Keratinocyte (primary cell): ENCODE measurements around the gene NSMCE3. TPM values are rescaled to one million over a fixed set of nuclear protein-coding genes. Genes with fewer than 3 reads are reported as not detected.

Experiments used
- DNase-seq: peaks from one replicate; pipeline ENCODE4 v3.0.0-alpha.2; 2011; ENCODE audit warnings: low read depth, missing footprints, low spot score
- FAIRE-seq: peaks from 2 replicates; lab custom pipeline; 2011; peaks lifted over from hg19 to GRCh38; lab: Jason Lieb, UNC
- H2AFZ ChIP-seq: 2 replicates; pipeline ENCODE4 v1.6.0; 2012; ENCODE audit warnings: low read length, control low read depth, inconsistent platforms; ENCODE audit not compliant: control insufficient read depth
- H3K27ac ChIP-seq: 2 replicates; pipeline ENCODE4 v1.5.1; 2011; ENCODE audit warnings: low read length; ENCODE audit not compliant: control insufficient read depth, insufficient read depth
- H3K27me3 ChIP-seq: 3 replicates; pipeline ENCODE4 v1.6.0; 2011; ENCODE audit warnings: low read length; ENCODE audit not compliant: control insufficient read depth, insufficient read depth; ENCODE audit errors: extremely low read depth
- H3K36me3 ChIP-seq, 2 experiments: 2 replicates in 1 of 2; 3 replicates in 1 of 2; pipeline ENCODE4 v1.5.1; 2011; ENCODE audit warnings: low read length in 2 of 2, mild to moderate bottlenecking in 1 of 2; ENCODE audit not compliant: control insufficient read depth in 2 of 2, insufficient read depth in 2 of 2; ENCODE audit errors: extremely low read depth in 1 of 2
- H3K4me1 ChIP-seq: 3 replicates; pipeline ENCODE4 v1.5.1; 2011; ENCODE audit warnings: low read length; ENCODE audit not compliant: control insufficient read depth, insufficient read depth; ENCODE audit errors: extremely low read depth
- H3K4me2 ChIP-seq: 3 replicates; pipeline ENCODE4 v1.6.0; 2011; ENCODE audit warnings: low read depth, low read length; ENCODE audit not compliant: control insufficient read depth, insufficient read depth; ENCODE audit errors: extremely low read depth
- H3K4me3 ChIP-seq, 3 experiments: fragments of 200-600 bp in 1 of 3; sonication (generic) in 1 of 3; 2 replicates in 2 of 3; 3 replicates in 1 of 3; pipeline ENCODE4 v1.5.1; 2011 to 2016; ENCODE audit warnings: low read length in 3 of 3, mild to moderate bottlenecking in 3 of 3, control low read depth in 2 of 3, inconsistent platforms in 1 of 3, low read depth in 1 of 3, mixed read lengths in 1 of 3, mixed run types in 1 of 3, moderate library complexity in 1 of 3; ENCODE audit not compliant: control insufficient read depth in 2 of 3, insufficient read depth in 2 of 3; ENCODE audit errors: extremely low read depth in 1 of 3
- H3K79me2 ChIP-seq: 2 replicates; pipeline ENCODE4 v1.6.0; 2012; ENCODE audit warnings: low read length; ENCODE audit not compliant: control insufficient read depth, insufficient read depth
- H3K9ac ChIP-seq: 3 replicates; pipeline ENCODE4 v1.6.0; 2011; ENCODE audit warnings: low read length; ENCODE audit not compliant: control insufficient read depth, insufficient read depth; ENCODE audit errors: extremely low read depth
- H3K9me1 ChIP-seq: 3 replicates; pipeline ENCODE4 v1.6.0; 2011; ENCODE audit warnings: low read length; ENCODE audit not compliant: control insufficient read depth, insufficient read depth; ENCODE audit errors: extremely low read depth
- H3K9me3 ChIP-seq: 2 replicates; pipeline ENCODE4 v1.5.1; 2012; ENCODE audit warnings: low read depth, low read length; ENCODE audit not compliant: control insufficient read depth
- H4K20me1 ChIP-seq: 3 replicates; pipeline ENCODE4 v1.6.0; 2011; ENCODE audit warnings: low read length; ENCODE audit not compliant: control insufficient read depth, insufficient read depth; ENCODE audit errors: extremely low read depth
- CTCF ChIP-seq, 3 experiments: IDR thresholded peaks in 1 of 3; conservative IDR thresholded peaks in 1 of 3; optimal IDR thresholded peaks in 1 of 3; 2 replicates in 2 of 3; 3 replicates in 1 of 3; pipeline versions ENCODE3 to v1.5.1; 2011; ENCODE audit warnings: low read length in 3 of 3, mild to moderate bottlenecking in 3 of 3, moderate library complexity in 2 of 3, control low read depth in 1 of 3, inconsistent platforms in 1 of 3; ENCODE audit not compliant: insufficient read depth in 2 of 3; ENCODE audit errors: extremely low read depth in 1 of 3
- EZH2 ChIP-seq: IDR thresholded peaks from one replicate; pipeline ENCODE4 v1.6.1; 2012; ENCODE audit warnings: inconsistent platforms, mild to moderate bottlenecking, low read length, moderate library complexity
- dilution Hi-C: fragments of 300-500 bp; cut with MboI; formaldehyde crosslinking; loops from one replicate; pipeline ENCODE4 v1.7.0; 2020; ENCODE audit warnings: low sequenced_read_pairs; ENCODE audit not compliant: extremely low pct_ligation_motif_present
- polyA plus RNA-seq, 5 experiments: library from polyadenylated mRNA; depleted of rRNA in 3 of 5; stranded (reverse) in 3 of 5; stranded (forward) in 1 of 5; unstranded in 1 of 5; fragments of >200 nt; gene quantifications; 1 replicate in 1 of 5; 2 replicates in 3 of 5; 3 replicates in 1 of 5; pipeline versions ENCODE4 v1.2.1 to v1.2.3, GENCODE V29; 2011 to 2012; ENCODE audit warnings: missing spikeins in 2 of 5, low read depth in 1 of 5, low replicate concordance in 1 of 5

NSMCE3 gene
- polyA plus RNA-seq, 1 donor (not counting 4 experiments of a cell fraction or from before 2014, with no cell fraction given) = 8.4 TPM

- no peak overlapping the region for H3K4me3 ChIP-seq
- no peaks in the 10 kb centered on the region for H3K27me3 ChIP-seq
- TF ChIP-seq EZH2 (no peak), CTCF (optimal IDR thresholded peaks at IDR 0.05 in 1 of 3, IDR thresholded peaks at IDR 0.05 in 1 of 3, conservative IDR thresholded peaks at IDR 0.05 in 1 of 3; ENCODE audit: extremely low read depth in 1 of 3, insufficient read depth in 2 of 3, low read length in 3 of 3) (no peak)
- no peaks in the 10 kb centered on the region for H3K79me2 ChIP-seq
- FAIRE-seq (no peak), DNase-seq (no peak)
- no peak overlapping the region for H3K9ac ChIP-seq
- no peaks in the 10 kb centered on the region for H3K36me3 ChIP-seq
- H3K27ac ChIP-seq = no peak overlapping the region
- H2AFZ ChIP-seq = no peak overlapping the region
- H3K4me2 ChIP-seq = no peak overlapping the region
- no peaks in the 10 kb centered on the region for H4K20me1 ChIP-seq
- H3K4me1 ChIP-seq = no peaks in the 10 kb centered on the region
- H3K9me3 ChIP-seq = no peaks in the 10 kb centered on the region
- no peaks in the 10 kb centered on the region for H3K9me1 ChIP-seq
- dilution Hi-C loops = no loop called here
These were observed 30.2 kb downstream of the NSMCE3 start for GRCh38 chr15:29239395-29239794.

GRCh38 chr15:29233566-29233965 lies 36.1 kb downstream of the NSMCE3 start:
- H3K27me3 ChIP-seq = no peaks in the 10 kb centered on the region
- H3K79me2 ChIP-seq = no peaks in the 10 kb centered on the region
- no peak overlapping the region for H3K27ac ChIP-seq
- no peaks in the 10 kb centered on the region for H3K4me1 ChIP-seq
- H3K36me3 ChIP-seq = no peaks in the 10 kb centered on the region
- no peak for TF ChIP-seq EZH2
- TF ChIP-seq CTCF (optimal IDR thresholded peaks at IDR 0.05 in 1 of 3, IDR thresholded peaks at IDR 0.05 in 1 of 3, conservative IDR thresholded peaks at IDR 0.05 in 1 of 3; ENCODE audit: extremely low read depth in 1 of 3, insufficient read depth in 2 of 3, low read length in 3 of 3) = no peak
- H2AFZ ChIP-seq = no peak overlapping the region
- FAIRE-seq (no peak), DNase-seq (no peak)
- no peaks in the 10 kb centered on the region for H3K9me1 ChIP-seq
- no peaks in the 10 kb centered on the region for H3K9me3 ChIP-seq
- H3K4me2 ChIP-seq = no peak overlapping the region
- no peaks in the 10 kb centered on the region for H4K20me1 ChIP-seq
- H3K4me3 ChIP-seq = no peak overlapping the region
- dilution Hi-C loops = no loop called here
- H3K9ac ChIP-seq = no peak overlapping the region
